ENCODE results near the gene HS6ST3.

Gene HS6ST3

GRCh38 chr13:96629331-96629730 lies 539.4 kb downstream of the HS6ST3 start:
- ChIA-PET CTCF (interaction anchor here (0.5 kb wide), 1 partner anchor 57 kb away, joined by 3 read pairs; no protein-coding TSS in a partner anchor), POLR2A (no interaction called here)

GRCh38 chr13:96632536-96633320 lies 542.8 kb downstream of the HS6ST3 start:
- TF ChIP-seq NFRKB (IDR thresholded peaks at IDR 0.05) (no peak), SP1 (IDR thresholded peaks at IDR 0.05) (no peak), SUZ12 (IDR thresholded peaks at IDR 0.05) (no peak), HDGF (IDR thresholded peaks at IDR 0.05; ENCODE audit: borderline replicate concordance) (no peak), ELF4 (IDR thresholded peaks at IDR 0.05) (no peak), LEF1 (IDR thresholded peaks at IDR 0.05; ENCODE audit: borderline replicate concordance) (no peak), FOXA1 (IDR thresholded peaks at IDR 0.05) (no peak), TARDBP (IDR thresholded peaks at IDR 0.05) (no peak), CTBP1 (IDR thresholded peaks at IDR 0.05; ENCODE audit: borderline replicate concordance) (no peak), PKNOX1 (IDR thresholded peaks at IDR 0.05) (no peak), ZNF384 (IDR thresholded peaks at IDR 0.05) (no peak), FOXM1 (IDR thresholded peaks at IDR 0.05; ENCODE audit: borderline replicate concordance) (no peak), ARNT (IDR thresholded peaks at IDR 0.05) (no peak), L3MBTL2 (conservative IDR thresholded peaks at IDR 0.05) (no peak), FOXK2 (IDR thresholded peaks at IDR 0.05) (no peak)
- ChIA-PET CTCF (no interaction called here), POLR2A (no interaction called here)
- no peak for DNase-seq (ENCODE audit: extremely low spot score)

More at GRCh38 chr13:96629331-96629730, 539.4 kb downstream of the HS6ST3 start:
- TF ChIP-seq HDGF (IDR thresholded peaks at IDR 0.05; ENCODE audit: borderline replicate concordance) (no peak), BHLHE40 (IDR thresholded peaks at IDR 0.05; ENCODE audit: borderline replicate concordance) (no peak), ELF4 (IDR thresholded peaks at IDR 0.05) (no peak), SP1 (IDR thresholded peaks at IDR 0.05) (no peak), ARNT (IDR thresholded peaks at IDR 0.05) (no peak), CTBP1 (IDR thresholded peaks at IDR 0.05; ENCODE audit: borderline replicate concordance) (no peak), PKNOX1 (IDR thresholded peaks at IDR 0.05) (no peak), SUZ12 (IDR thresholded peaks at IDR 0.05) (no peak), L3MBTL2 (conservative IDR thresholded peaks at IDR 0.05) (no peak), LEF1 (IDR thresholded peaks at IDR 0.05; ENCODE audit: borderline replicate concordance) (no peak), ZNF384 (IDR thresholded peaks at IDR 0.05) (no peak)
- no peak for DNase-seq (ENCODE audit: extremely low spot score)

GRCh38 chr13:96636001-96636709 lies 546.2 kb downstream of the HS6ST3 start:
- POLR2A ChIA-PET: no interaction called here
- no peak for DNase-seq (ENCODE audit: extremely low spot score)
- TF ChIP-seq NFRKB (IDR thresholded peaks at IDR 0.05) (no peak), ZNF384 (IDR thresholded peaks at IDR 0.05) (no peak), HDGF (IDR thresholded peaks at IDR 0.05; ENCODE audit: borderline replicate concordance) (no peak), CTBP1 (IDR thresholded peaks at IDR 0.05; ENCODE audit: borderline replicate concordance) (no peak), TARDBP (IDR thresholded peaks at IDR 0.05) (no peak), SP1 (IDR thresholded peaks at IDR 0.05) (no peak), ELF4 (IDR thresholded peaks at IDR 0.05) (no peak), FOXM1 (IDR thresholded peaks at IDR 0.05; ENCODE audit: borderline replicate concordance) (no peak), FOXA1 (IDR thresholded peaks at IDR 0.05) (no peak), BHLHE40 (IDR thresholded peaks at IDR 0.05; ENCODE audit: borderline replicate concordance) (no peak), LEF1 (IDR thresholded peaks at IDR 0.05; ENCODE audit: borderline replicate concordance) (no peak), L3MBTL2 (conservative IDR thresholded peaks at IDR 0.05) (no peak), SUZ12 (IDR thresholded peaks at IDR 0.05) (no peak), PKNOX1 (IDR thresholded peaks at IDR 0.05) (no peak), ARNT (IDR thresholded peaks at IDR 0.05) (no peak), FOXK2 (IDR thresholded peaks at IDR 0.05) (no peak)
- CTCF ChIA-PET: no interaction called here

- TF ChIP-seq FOXM1 (IDR thresholded peaks at IDR 0.05; ENCODE audit: borderline replicate concordance) (no peak), SP1 (IDR thresholded peaks at IDR 0.05) (no peak), CTBP1 (IDR thresholded peaks at IDR 0.05; ENCODE audit: borderline replicate concordance) (no peak), HDGF (IDR thresholded peaks at IDR 0.05; ENCODE audit: borderline replicate concordance) (no peak), TARDBP (IDR thresholded peaks at IDR 0.05) (no peak), FOXA1 (IDR thresholded peaks at IDR 0.05) (no peak), BHLHE40 (IDR thresholded peaks at IDR 0.05; ENCODE audit: borderline replicate concordance) (no peak), SUZ12 (IDR thresholded peaks at IDR 0.05) (no peak), ARNT (IDR thresholded peaks at IDR 0.05) (no peak), FOXK2 (IDR thresholded peaks at IDR 0.05) (no peak), NFRKB (IDR thresholded peaks at IDR 0.05) (no peak), LEF1 (IDR thresholded peaks at IDR 0.05; ENCODE audit: borderline replicate concordance) (no peak), PKNOX1 (IDR thresholded peaks at IDR 0.05) (no peak), L3MBTL2 (conservative IDR thresholded peaks at IDR 0.05) (no peak)
- POLR2A ChIA-PET: no interaction called here
- no peak for DNase-seq (ENCODE audit: extremely low spot score)
- CTCF ChIA-PET: no interaction called here
Observed at GRCh38 chr13:96637039-96637438, 547.1 kb downstream of the HS6ST3 start.

- DNase-seq (ENCODE audit: extremely low spot score): no peak
- no peak for TF ChIP-seq ELF4 (IDR thresholded peaks at IDR 0.05)
- TF ChIP-seq FOXK2 (IDR thresholded peaks at IDR 0.05): no peak
- no peak for TF ChIP-seq TARDBP (IDR thresholded peaks at IDR 0.05)
- TF ChIP-seq SP1 (IDR thresholded peaks at IDR 0.05): no peak
- ChIA-PET CTCF (interaction anchor here (0.7 kb wide), 1 partner anchor 22 kb away, joined by 4 read pairs; no protein-coding TSS in a partner anchor), POLR2A (no interaction called here)
Observed at GRCh38 chr13:96646101-96646500, 556.2 kb downstream of the HS6ST3 start.

Data from HEK293T (cell line).